ENCODE data around the gene PACRG. TPM values are rescaled to one million over a fixed set of nuclear protein-coding genes. Genes with fewer than 3 reads are reported as not detected.

PACRG gene
- polyA plus RNA-seq, 1 donor: 20.2 TPM

GRCh38 chr6:163136681-163137397, 409.1 kb downstream of the PACRG start:
- DNase-seq: no peak

GRCh38 chr6:163137398-163137881, 409.7 kb downstream of the PACRG start:
- no peak for DNase-seq

GRCh38 chr6:163146036-163146435, 418.3 kb downstream of the PACRG start:
- DNase-seq: no peak

GRCh38 chr6:163147994-163148393, 420.2 kb downstream of the PACRG start:
- no peak for DNase-seq

- DNase-seq: no peak
Observed at GRCh38 chr6:163148451-163149278, 420.9 kb downstream of the PACRG start.

GRCh38 chr6:163149279-163149848, 421.6 kb downstream of the PACRG start:
- no peak for DNase-seq

- DNase-seq: no peak
Observed at GRCh38 chr6:163151212-163151611, 423.4 kb downstream of the PACRG start.

GRCh38 chr6:163152701-163153100, 424.9 kb downstream of the PACRG start:
- no peak for DNase-seq

GRCh38 chr6:163159110-163159509, 431.3 kb downstream of the PACRG start:
- DNase-seq: no peak

GRCh38 chr6:163159689-163160088, 431.9 kb downstream of the PACRG start:
- DNase-seq: no peak

GRCh38 chr6:163162007-163162873, 434.5 kb downstream of the PACRG start:
- no peak for DNase-seq

- no peak for DNase-seq
Observed at GRCh38 chr6:163162874-163163213, 435.1 kb downstream of the PACRG start.

GRCh38 chr6:163164175-163164900, 436.6 kb downstream of the PACRG start:
- DNase-seq: no peak

- DNase-seq: no peak
Observed at GRCh38 chr6:163165155-163165910, 437.6 kb downstream of the PACRG start.

- DNase-seq: no peak
Observed at GRCh38 chr6:163165922-163166321, 438.1 kb downstream of the PACRG start.

- no peak for DNase-seq
Observed at GRCh38 chr6:163166507-163166906, 438.7 kb downstream of the PACRG start.

- no peak for DNase-seq
Observed at GRCh38 chr6:163169521-163169920, 441.7 kb downstream of the PACRG start.

- no peak for DNase-seq
Observed at GRCh38 chr6:163170294-163170883, 442.6 kb downstream of the PACRG start.

GRCh38 chr6:163173741-163174140, 446.0 kb downstream of the PACRG start:
- no peak for DNase-seq

- no peak for DNase-seq
Observed at GRCh38 chr6:163175301-163175700, 447.5 kb downstream of the PACRG start.

Data from left kidney (tissue), 2 donors.